ENCODE measurements around the gene SPRED3. TPM values are rescaled to one million over a fixed set of nuclear protein-coding genes. Genes with fewer than 3 reads are reported as not detected.

Gene SPRED3
- total and polyA plus RNA-seq, 2 of the 8 experiments (the other 6 are each of a cell fraction or from before 2014, with no cell fraction given), result 8.1 to 10.3 TPM

DNA sequence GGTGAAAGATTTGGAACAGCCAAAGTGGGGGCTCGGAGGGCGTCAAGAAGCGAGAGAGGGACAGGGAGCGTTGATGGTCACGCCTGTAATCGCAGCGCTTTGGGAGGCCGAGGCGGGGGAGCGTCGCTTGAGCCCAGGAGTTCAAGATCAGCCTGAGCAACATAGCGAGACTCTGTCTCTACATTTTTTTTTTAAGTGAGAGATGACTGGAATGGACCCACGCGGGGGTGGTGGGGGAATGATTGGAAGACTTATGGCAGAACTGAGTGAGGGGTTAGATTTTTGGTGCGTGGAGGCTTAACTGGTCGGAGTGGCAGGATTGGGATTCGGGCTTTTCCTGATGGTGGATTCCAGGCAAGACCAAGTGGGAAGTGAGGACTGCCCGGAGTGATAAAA lies 13.4 kb upstream of the SPRED3 start:
- peak overlapping the region; percentile 96; the same call in 1 of the 2 replicates for H4K8ac ChIP-seq (ENCODE audit: extremely low read depth, insufficient read depth, low read length)
- H2BK12ac ChIP-seq (ENCODE audit: low read depth, low read length), result 0 out of 2 replicates have a peak overlapping the region, but pooled peaks have one; percentile 75
- peaks cover 14% of the 10 kb centered on the region for H3K79me1 ChIP-seq (ENCODE audit: low read depth, low read length)
- H3K79me2 ChIP-seq (ENCODE audit: control insufficient read depth in 1 of 2, insufficient read depth in 2 of 2, low read length in 2 of 2), result peaks cover 0 to 22% of the 10 kb centered on the region in 2 experiments; a peak in 2 of 4 replicates
- H4K5ac ChIP-seq (ENCODE audit: insufficient read length, low read depth, low read length), result peak overlapping the region; percentile 95
- H3K23me2 ChIP-seq (ENCODE audit: low read depth, low read length), result peaks cover 7% of the 10 kb centered on the region; the same call in 1 of the 2 replicates
- H4K91ac ChIP-seq (replicated peaks; ENCODE audit: insufficient read length, low read length), result peak overlapping the region; percentile 85
- 6% methylated on average over 18 of the region's 18 CpGs; no CpG with 5 or more reads in 1 of the 2 experiments for WGBS, 2 experiments (ENCODE audit: extremely low coverage in 1 of 2, insufficient coverage in 1 of 2, insufficient read length in 1 of 2, insufficient replicate concordance in 2 of 2, low coverage in 1 of 2, low lambda C conversion rate in 2 of 2, missing lambda C conversion rate in 1 of 2)
- H3K23ac ChIP-seq (ENCODE audit: insufficient read length), result no peak overlapping the region
- peaks cover 0 to 6% (median 3%) of the 10 kb centered on the region in 4 experiments; a peak in 3 of 7 replicates for H3K4me1 ChIP-seq (replicated peaks in 1 of 4; ENCODE audit: control insufficient read depth in 3 of 4, insufficient read depth in 4 of 4, low read length in 3 of 4)
- peak overlapping the region; percentile 90 for H2BK5ac ChIP-seq (ENCODE audit: low read depth, low read length)
- H3K14ac ChIP-seq (ENCODE audit: insufficient read length), result no peak overlapping the region
- peak overlapping the region; percentile 98 for H3K18ac ChIP-seq (ENCODE audit: extremely low read depth, low read length)
- H2AK5ac ChIP-seq (ENCODE audit: low read depth, low read length), result no peak overlapping the region
- no peak overlapping the region for H2BK20ac ChIP-seq (ENCODE audit: low read length)
- peak overlapping the region; percentile 85 to 96 (median 90) for H3K4me3 ChIP-seq (ENCODE audit: extremely low read depth in 1 of 4, insufficient read depth in 2 of 4, low read depth in 3 of 4, low read length in 4 of 4)
- H3K36me3 ChIP-seq (ENCODE audit: control insufficient read depth in 2 of 4, insufficient read depth in 4 of 4, low read length in 3 of 4), result no peaks in the 10 kb centered on the region; a peak in 4 of 8 replicates
- peak overlapping the region; percentile 62; the same call in 1 of the 2 replicates for H3K27ac ChIP-seq (ENCODE audit: low read depth, low read length)
- no peak overlapping the region for H2BK120ac ChIP-seq (replicated peaks; ENCODE audit: low read depth, low read length)
- DNase-seq (ENCODE audit: low read depth in 1 of 2, low spot score in 2 of 2), result no peak
- ChIA-PET CTCF (ENCODE audit: partially characterized antibody) (interaction anchor here (1.2 to 5.7 kb wide), 4 partner anchors 10 to 131 kb away, joined by 4 to 37 read pairs (median 18); no protein-coding TSS in a partner anchor), POLR2A (ENCODE audit: partially characterized antibody) (interaction anchor here (1.0 to 3.8 kb wide), 7 partner anchors 9 to 131 kb away, joined by 3 to 35 read pairs (median 6); partner anchors contain the start of genes GGN and SPRED3)
- peak overlapping the region; percentile 96 for H3K56ac ChIP-seq (replicated peaks; ENCODE audit: insufficient read length, low read depth, low read length)
- no peaks in the 10 kb centered on the region; a peak in 2 of 7 replicates for H3K27me3 ChIP-seq (replicated peaks in 1 of 4; ENCODE audit: control insufficient read depth in 3 of 4, extremely low read depth in 1 of 4, insufficient read depth in 3 of 4, low read length in 3 of 4)
- peak overlapping the region; percentile 73 to 100 for H3K4me2 ChIP-seq (ENCODE audit: insufficient read depth in 1 of 2, low read depth in 2 of 2, low read length in 2 of 2)
- no peak overlapping the region for H2AFZ ChIP-seq (ENCODE audit: low read length)
- no peak for FAIRE-seq
- H3K9ac ChIP-seq (replicated peaks in 1 of 4; ENCODE audit: extremely low read depth in 1 of 4, low read depth in 3 of 4, low read length in 3 of 4), result peak overlapping the region; percentile 75 to 97 (median 88)
- no peak overlapping the region for H2BK15ac ChIP-seq (ENCODE audit: low read length)
- no peak overlapping the region for H3K4ac ChIP-seq (replicated peaks; ENCODE audit: insufficient read length, low read depth, low read length)
- peaks cover 2 to 3% of the 10 kb centered on the region in 2 experiments for H4K20me1 ChIP-seq (replicated peaks in 1 of 2; ENCODE audit: control insufficient read depth in 1 of 2, insufficient read depth in 2 of 2, low read length in 2 of 2)
- H3K9me3 ChIP-seq (ENCODE audit: insufficient read depth in 2 of 2, low read depth in 1 of 2, low read length in 1 of 2), result no peaks in the 10 kb centered on the region
- TF ChIP-seq POLR2A (IDR thresholded peaks at IDR 0.05; ENCODE audit: control extremely low read depth in 1 of 2, low read depth in 2 of 2, low read length in 2 of 2) (no peak), SP4 (IDR thresholded peaks at IDR 0.05; ENCODE audit: low read length) (0 out of 2 replicates have a peak, but pooled peaks have one; percentile 14)
